DMS153 treated with DMSO at 0.1 percent for 48 hours (cell line): ENCODE results near the gene MFAP2.
"Not testable (repeated sequence)": the region's sequence is repeated elsewhere in the genome, so short reads cannot be mapped to it uniquely, and the experiment has no call there.

Source experiments
- DNase-seq: peaks from one replicate; lab custom pipeline; 2025; ENCODE audit not compliant: unreplicated experiment; lab: John Stamatoyannopoulos, UW

MFAP2 gene

GRCh38 chr1:16964169-16964568 is 16.3 kb downstream of the MFAP2 start:
- DNase-seq, result not testable (repeated sequence)

DNA sequence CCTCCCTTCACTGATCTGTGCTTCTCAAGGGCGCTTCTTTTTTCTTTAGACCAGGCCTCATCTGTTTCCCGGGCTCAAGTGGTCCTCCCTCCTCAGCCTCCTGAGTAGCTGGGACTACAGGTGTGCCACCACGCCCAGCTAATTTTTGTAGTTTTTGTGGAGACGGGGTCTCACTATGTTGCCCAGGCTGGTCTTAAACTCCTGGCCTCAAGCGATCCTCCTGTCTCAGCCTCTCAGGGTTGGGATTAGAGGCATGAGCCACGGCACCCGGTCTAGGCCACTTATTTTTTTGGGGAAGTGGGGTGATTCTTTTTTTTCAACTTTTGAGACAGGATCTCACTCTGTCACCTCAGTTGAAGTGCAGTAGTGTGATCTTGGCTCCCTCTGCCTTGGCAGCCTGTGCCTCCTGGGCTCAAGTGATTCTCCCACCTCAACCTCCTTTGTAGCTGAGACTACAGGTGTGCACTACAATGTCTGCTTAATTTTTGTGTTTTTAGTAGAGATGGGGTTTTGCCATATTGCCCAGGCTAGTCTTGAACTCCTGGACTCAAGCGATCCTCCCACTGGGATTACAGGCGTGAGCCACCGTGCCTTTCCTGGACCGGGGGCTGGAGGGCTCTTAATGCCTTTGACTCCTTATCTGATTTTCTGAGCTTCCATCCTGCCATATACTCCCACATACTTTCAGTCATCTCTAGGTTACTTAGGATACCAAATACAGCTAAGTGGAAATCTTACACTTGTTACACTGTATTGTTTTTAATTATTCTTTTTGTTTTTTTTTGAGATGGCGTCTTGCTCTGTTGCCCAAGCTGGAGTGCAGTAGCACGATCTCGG is 18.9 kb downstream of the MFAP2 start:
- no peak for DNase-seq

GRCh38 chr1:16960560-16961296 is 19.7 kb downstream of the MFAP2 start:
- peak; percentile 59 for DNase-seq

GRCh38 chr1:16958475-16958874 is 21.9 kb downstream of the MFAP2 start:
- DNase-seq, result no peak

DNA sequence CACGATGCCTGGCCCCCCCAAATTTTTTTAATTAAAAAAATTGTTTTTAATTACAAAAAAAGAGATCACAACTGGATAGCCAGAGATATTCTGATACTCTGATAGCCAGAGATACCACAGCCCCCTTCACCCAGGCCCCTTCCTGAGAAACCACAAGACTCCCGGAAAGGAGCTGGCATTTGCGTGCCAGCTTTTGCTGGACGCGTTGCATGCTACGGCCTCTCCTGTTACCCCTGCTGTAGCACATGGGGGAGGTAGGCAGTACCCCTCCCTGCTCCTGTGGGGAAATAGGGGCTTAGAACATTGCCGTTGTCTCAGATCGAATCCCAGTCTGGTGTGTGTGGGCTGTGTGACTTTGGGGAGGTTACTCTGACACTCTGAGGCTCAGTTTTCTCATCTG is 22.7 kb downstream of the MFAP2 start:
- no peak for DNase-seq

DNA sequence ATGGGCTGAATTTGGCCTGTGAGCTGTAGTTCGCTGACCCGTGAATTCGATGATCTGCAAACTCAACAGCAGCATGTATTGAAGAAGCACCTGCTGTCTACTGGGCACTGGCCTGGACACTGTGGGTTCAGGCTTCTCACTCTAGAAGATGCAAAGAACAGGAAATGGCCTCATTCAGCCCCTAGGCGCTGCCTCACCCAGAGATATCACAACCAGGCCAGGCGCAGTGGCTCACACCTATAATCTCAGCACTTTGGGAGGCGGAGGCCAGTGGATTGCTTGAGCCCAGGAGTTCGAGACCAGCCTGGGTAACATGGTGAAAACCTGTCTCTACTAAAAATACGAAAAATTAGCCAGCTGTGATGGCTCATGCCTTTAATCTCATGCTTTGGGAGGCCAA is 23.6 kb downstream of the MFAP2 start:
- DNase-seq, result no peak

GRCh38 chr1:16955186-16955585 is 25.2 kb downstream of the MFAP2 start:
- DNase-seq, result no peak

DNA sequence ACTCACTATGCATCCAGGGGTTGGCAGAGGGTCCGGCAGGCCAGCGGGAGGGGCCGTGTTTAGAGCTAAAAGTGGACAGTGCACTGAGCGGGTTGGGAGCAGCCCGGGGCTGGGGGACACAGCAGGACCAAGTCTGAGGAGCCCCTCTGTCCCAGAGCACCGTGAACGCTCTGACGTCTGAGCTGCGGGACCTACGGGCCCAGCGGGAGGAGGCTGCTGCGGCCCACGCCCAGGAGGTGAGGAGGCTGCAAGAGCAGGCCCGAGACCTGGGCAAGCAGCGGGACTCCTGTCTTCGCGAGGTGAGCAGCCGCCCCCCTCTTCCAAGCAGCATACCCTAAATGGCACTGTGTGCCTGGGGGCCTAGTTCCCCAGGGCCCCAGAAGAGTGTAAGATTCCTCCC is 25.8 kb downstream of the MFAP2 start:
- no peak for DNase-seq

DNA sequence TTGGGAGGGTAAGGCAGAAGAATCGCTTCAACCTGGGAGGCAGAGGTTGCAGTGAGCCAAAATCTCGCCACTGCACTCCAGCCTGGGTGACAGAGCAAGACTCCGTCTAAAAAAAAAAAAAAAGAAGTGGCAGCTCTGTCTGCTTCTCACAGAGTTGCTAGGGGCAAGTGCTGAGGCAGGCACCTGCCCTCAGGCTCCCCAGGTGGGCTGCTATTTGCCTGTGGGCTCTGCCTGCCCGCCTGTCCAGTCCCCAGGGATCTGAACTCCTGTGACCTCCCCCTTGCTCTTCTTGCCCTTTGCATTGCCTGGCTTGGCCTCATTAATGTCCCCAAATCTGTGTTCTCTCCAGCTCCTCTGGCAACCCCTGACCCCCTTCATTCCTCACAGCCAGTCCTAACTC is 28.0 kb downstream of the MFAP2 start:
- DNase-seq, result not testable (repeated sequence)

GRCh38 chr1:16949026-16949425 is 31.4 kb downstream of the MFAP2 start:
- not testable (repeated sequence) for DNase-seq

- DNase-seq, result not testable (repeated sequence)
Measured at GRCh38 chr1:16948282-16948891, 32.0 kb downstream of the MFAP2 start.

DNA sequence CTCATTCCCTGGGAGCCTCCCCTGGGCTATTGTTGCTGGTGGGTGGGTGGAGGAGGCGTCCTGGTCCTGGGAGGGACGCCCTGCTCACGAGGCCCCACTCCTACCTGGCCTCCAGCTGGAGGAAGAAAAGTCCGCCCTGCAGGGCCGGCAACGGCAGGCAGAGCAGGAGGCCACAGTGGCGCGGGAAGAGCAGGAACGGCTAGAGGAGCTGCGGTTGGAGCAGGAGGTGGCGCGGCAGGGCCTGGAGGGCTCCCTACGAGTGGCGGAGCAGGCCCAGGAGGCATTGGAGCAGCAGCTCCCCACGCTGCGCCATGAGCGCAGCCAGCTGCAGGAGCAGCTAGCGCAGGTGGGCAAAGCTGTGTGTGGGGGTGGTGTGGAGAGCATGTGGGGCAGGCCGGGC is 33.8 kb downstream of the MFAP2 start:
- no peak for DNase-seq

- not testable (repeated sequence) for DNase-seq
Measured at GRCh38 chr1:16946185-16946584, 34.2 kb downstream of the MFAP2 start.

- not testable (repeated sequence) for DNase-seq
Measured at GRCh38 chr1:16945512-16945911, 34.9 kb downstream of the MFAP2 start.

DNA sequence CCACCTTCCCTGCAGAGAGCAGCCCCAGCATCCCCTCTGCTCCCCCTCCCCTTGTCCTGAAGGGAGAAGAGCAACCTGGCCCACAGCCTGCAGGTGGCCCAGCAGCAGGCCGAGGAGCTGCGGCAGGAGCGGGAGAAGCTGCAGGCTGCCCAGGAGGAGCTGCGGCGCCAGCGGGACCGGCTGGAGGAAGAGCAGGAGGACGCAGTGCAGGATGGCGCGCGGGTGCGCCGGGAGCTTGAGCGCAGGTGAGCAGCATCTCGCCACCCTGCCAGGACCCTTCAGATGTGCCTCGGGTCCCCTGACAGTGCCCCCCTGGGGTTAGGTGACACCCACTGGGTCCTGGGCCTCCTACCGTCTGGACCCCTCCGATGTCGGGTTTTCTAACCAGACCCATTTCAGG is 36.4 kb downstream of the MFAP2 start:
- no peak for DNase-seq

GRCh38 chr1:16939386-16940180 is 40.8 kb downstream of the MFAP2 start:
- DNase-seq, result not testable (repeated sequence)

DNA sequence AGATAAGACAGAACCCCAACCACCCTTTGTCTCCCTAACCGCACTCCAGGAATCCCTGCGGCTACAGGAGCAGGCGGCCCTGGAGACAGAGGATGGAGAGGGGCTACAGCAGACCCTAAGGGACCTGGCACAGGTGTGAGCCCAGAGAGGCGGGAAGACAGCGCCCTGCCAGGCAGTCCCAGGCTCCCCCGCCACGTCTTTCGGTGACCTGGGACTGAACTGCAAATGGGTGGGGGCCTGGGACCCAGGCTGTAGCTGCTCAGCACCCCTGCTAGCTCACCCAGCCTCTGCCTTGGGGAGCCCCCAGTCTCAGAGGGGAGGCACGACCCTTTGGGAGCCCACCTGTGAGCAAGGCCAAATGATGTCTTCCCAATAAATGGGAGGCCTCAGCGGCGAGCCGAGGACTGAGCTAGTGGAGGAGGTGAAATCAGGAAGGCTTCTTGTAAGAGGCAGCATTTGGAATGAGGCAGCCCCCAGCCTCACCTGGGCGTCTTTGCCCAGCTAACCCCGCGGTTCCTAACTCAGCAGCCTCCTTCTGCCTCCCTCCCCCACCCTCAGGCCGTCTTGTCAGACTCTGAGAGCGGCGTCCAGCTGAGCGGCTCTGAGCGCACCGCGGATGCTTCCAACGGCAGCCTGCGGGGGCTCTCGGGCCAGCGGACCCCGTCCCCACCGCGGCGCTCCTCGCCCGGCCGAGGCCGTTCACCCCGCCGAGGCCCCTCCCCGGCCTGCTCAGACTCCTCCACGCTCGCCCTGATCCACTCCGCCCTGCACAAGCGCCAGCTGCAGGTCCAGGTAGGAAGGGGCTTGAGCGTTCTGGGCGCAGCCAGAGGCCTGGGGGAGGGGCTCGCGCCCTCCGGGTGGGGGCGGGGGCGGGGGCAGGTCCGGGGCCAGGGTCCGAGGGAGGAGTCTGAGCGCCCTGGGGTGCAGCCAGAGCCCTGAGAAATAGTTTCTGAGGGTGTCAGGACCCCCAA is 41.8 kb downstream of the MFAP2 start:
- DNase-seq, result no peak

DNA sequence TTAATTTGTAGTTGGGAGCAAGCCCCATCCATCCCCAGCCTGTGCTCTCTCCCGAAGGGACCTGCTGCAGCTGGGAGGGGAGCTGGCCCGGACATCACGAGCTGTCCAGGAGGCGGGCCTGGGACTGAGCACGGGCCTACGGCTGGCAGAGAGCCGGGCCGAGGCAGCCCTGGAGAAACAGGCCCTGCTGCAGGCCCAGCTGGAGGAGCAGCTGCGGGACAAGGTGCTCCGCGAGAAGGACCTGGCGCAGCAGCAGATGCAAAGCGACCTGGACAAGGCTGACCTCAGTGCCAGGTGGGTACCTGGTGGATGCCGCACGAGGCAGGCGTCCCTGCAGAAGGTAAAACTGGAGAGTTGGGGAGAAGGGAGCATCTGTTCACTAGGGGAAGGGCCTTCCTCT is 43.8 kb downstream of the MFAP2 start:
- not testable (repeated sequence) for DNase-seq

GRCh38 chr1:16933945-16934344 is 46.5 kb downstream of the MFAP2 start:
- not testable (repeated sequence) for DNase-seq
